AG04450 (cell line): ENCODE data around the gene CGB3. TPM values are rescaled to one million over a fixed set of nuclear protein-coding genes. Genes with fewer than 3 reads are reported as not detected.

Experiments used
- CTCF ChIA-PET: fragments of 300-600, 350-600 bp; formaldehyde crosslinking; extraction: SDS; loops from one replicate; lab custom pipeline; 2022; ENCODE audit warnings: antibody characterized with exemption, inconsistent platforms; lab: Charles Lee
- POLR2A ChIA-PET: fragments of 350-600 bp; formaldehyde crosslinking; extraction: SDS; loops from one replicate; lab custom pipeline; 2021; ENCODE audit warnings: antibody characterized with exemption, inconsistent platforms; lab: Yijun Ruan, JAX
- DNase-seq: peaks from one replicate; pipeline ENCODE4 v3.0.0-alpha.2; 2011; ENCODE audit warnings: low read depth, low spot score
- H3K27ac ChIP-seq: one replicate; pipeline ENCODE4 v1.5.1; 2012; ENCODE audit warnings: low read depth, low read length, control low read depth
- H3K27me3 ChIP-seq: one replicate; pipeline ENCODE4 v1.6.0; 2012; ENCODE audit warnings: low read length; ENCODE audit not compliant: control insufficient read depth, insufficient read depth
- H3K4me3 ChIP-seq: 2 replicates; pipeline ENCODE4 v1.5.1; 2011; ENCODE audit warnings: mild to moderate bottlenecking, low read depth, low read length, control low read depth
- H3K9me3 ChIP-seq: 2 replicates; pipeline ENCODE4 v1.5.1; 2012; ENCODE audit warnings: low read length; ENCODE audit not compliant: control insufficient read depth, insufficient read depth
- polyA plus RNA-seq: library from polyadenylated mRNA; depleted of rRNA; stranded (reverse); fragments of >200 nt; gene quantifications from 2 replicates; pipeline ENCODE4 v1.2.3, GENCODE V29; 2011
- TF ChIP-seq, protein P1 (sequence below): IDR thresholded peaks from 2 replicates; pipeline ENCODE4 v1.5.1; 2011; ENCODE audit warnings: low read depth, low read length, control low read depth, inconsistent platforms

CGB3 gene
- polyA plus RNA-seq, 1 experiment, result not detected

DNA sequence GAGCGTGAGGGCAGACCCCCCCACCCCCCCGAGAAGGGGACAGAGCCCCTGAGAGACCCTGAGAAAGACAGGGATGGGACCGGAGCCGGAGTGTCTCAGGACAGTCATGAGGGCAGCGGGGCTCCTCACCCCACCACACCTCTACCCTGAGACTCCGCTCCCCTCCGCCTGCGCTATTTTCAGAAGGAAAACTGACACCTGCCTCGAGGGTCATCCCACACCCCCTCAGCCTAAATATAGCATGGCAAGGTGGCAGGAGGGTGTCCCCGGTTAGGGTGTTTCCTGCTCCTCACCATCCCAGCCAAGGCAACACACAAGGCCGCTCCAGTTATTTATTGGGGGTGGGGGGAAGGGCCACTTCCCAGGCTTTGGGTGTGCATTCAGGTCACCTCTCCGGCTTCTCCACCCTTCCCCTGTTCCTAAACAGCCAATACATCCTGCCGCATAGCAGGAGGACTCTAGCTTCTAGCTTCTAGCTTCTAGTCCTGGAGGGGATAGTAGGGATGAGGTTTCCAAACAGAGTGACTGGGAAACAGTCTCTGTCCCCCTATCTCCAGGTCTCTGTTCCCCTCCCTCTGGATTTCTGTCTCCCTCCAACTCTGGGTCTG is 41.9 kb upstream of the CGB3 start:
- H3K27ac ChIP-seq, result no peak overlapping the region
- H3K27me3 ChIP-seq, result peaks cover 29% of the 10 kb centered on the region
- DNase-seq, result no peak
- CTCF ChIA-PET, result interaction anchor here (1.7 kb wide), 1 partner anchor 32 kb away, joined by 15 read pairs; no protein-coding TSS in a partner anchor
- POLR2A ChIA-PET, result interaction anchor here (0.7 kb wide), 1 partner anchor 102 kb away, joined by 4 read pairs; no protein-coding TSS in a partner anchor
- peaks cover 15% of the 10 kb centered on the region for H3K9me3 ChIP-seq
- TF ChIP-seq, protein P1, sequence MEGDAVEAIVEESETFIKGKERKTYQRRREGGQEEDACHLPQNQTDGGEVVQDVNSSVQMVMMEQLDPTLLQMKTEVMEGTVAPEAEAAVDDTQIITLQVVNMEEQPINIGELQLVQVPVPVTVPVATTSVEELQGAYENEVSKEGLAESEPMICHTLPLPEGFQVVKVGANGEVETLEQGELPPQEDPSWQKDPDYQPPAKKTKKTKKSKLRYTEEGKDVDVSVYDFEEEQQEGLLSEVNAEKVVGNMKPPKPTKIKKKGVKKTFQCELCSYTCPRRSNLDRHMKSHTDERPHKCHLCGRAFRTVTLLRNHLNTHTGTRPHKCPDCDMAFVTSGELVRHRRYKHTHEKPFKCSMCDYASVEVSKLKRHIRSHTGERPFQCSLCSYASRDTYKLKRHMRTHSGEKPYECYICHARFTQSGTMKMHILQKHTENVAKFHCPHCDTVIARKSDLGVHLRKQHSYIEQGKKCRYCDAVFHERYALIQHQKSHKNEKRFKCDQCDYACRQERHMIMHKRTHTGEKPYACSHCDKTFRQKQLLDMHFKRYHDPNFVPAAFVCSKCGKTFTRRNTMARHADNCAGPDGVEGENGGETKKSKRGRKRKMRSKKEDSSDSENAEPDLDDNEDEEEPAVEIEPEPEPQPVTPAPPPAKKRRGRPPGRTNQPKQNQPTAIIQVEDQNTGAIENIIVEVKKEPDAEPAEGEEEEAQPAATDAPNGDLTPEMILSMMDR, result no peak
- no peak overlapping the region for H3K4me3 ChIP-seq

DNA sequence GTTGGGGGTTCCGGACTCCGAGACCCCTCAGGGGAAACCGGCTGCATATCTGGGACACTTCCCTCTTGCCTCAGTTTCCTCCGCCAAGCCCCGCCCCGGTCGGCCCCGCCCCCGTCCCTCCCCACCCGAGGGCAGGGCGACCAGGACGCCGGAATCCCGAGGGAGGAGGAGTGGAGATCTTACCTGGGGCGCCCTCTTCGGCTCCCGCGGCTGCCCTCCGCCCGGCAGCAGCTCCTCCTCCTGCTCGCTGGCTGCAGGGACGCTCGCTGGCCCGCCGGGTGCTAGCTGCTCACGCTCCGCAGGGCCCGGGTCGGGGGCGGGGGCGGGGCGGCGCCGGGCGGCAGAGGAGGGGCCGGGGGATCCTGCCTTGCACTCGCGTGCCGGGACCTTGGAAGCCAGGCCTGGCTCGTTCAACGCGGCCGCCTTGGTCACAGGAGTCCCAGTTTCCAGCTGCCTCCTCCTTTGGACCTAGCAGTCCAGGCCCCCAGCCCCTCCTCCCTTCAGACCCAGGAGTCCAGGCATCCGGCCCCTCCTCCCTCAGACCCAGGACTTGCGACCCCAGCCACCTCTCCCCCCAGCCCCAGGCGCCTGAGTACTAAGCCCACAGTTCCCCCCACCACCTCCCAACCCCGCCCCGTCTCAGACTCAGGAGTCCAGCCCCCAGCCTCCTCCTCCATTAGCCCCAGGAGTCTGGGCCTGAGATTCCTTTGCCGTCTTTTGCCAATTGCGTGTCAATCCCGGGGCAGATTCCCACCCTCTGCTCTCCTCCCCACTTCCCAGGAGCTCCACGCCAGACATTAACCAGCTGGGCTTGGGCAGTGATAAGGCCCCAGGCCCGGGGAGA is 40.9 kb upstream of the CGB3 start, which contains the start of gene NTF4:
Gene NTF4, minus strand, starts transcription at position 51 of the 844 bp plus-strand sequence. CDS start 2,821 bp downstream, outside the sequence.
- Histone ChIP-seq H3K4me3 (peak within 1 kb of the TSS; percentile 45), H3K27me3 (peaks cover 26% of the 10 kb centered on the region), H3K9me3 (peaks cover 5% of the 10 kb centered on the region), H3K27ac (no peak within 1 kb of the TSS)
- CTCF ChIA-PET, result interaction anchor here (1.7 kb wide), 1 partner anchor 33 kb away, joined by 15 read pairs; no protein-coding TSS in a partner anchor
- DNase-seq, result no peak
- POLR2A ChIA-PET, result interaction anchor here (0.5 to 0.7 kb wide), 3 partner anchors 9 to 101 kb away, joined by 3 to 4 read pairs (median 3); no protein-coding TSS in a partner anchor
- TF ChIP-seq, protein P1, result no peak

DNA sequence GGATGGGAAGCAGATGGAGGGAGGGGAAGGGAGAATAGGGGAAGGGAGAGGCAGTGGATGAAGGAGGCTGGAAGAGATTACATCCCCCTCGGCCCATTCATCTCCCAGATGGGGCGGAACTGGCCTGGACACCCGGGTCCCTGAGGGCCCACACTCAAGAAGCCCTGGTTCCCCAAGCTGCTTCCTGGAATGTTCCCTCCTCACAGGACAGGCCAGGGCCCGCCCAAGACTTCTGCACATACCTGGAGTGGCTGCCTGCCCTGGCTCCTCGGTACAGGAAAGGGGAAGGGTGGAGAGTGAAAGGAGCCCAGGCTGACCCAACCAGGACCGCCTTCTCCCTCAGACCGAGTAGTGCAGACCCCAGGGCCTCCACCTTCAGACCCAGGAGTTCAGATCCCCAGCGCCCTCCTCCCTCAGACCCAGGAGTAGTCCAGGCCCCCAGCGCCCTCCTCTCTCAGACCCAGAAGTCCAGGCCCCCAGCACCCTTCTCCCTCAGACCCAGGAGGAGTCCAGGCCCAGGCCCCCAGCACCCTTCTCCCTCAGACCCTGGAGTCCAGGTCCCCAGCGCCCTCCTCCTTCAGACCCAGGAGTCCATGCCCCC is 40.0 kb upstream of the CGB3 start:
- Histone ChIP-seq H3K27me3 (peaks cover 26% of the 10 kb centered on the region), H3K9me3 (peaks cover 3% of the 10 kb centered on the region; the same call in 1 of the 2 replicates), H3K27ac (no peak overlapping the region), H3K4me3 (peak overlapping the region; percentile 45)
- no peak for DNase-seq
- CTCF ChIA-PET, result interaction anchor here (1.7 kb wide), 1 partner anchor 34 kb away, joined by 15 read pairs; no protein-coding TSS in a partner anchor
- TF ChIP-seq, protein P1, result no peak
- POLR2A ChIA-PET, result interaction anchor here (0.6 kb wide), 1 partner anchor 8 kb away, joined by 3 read pairs; no protein-coding TSS in a partner anchor

DNA sequence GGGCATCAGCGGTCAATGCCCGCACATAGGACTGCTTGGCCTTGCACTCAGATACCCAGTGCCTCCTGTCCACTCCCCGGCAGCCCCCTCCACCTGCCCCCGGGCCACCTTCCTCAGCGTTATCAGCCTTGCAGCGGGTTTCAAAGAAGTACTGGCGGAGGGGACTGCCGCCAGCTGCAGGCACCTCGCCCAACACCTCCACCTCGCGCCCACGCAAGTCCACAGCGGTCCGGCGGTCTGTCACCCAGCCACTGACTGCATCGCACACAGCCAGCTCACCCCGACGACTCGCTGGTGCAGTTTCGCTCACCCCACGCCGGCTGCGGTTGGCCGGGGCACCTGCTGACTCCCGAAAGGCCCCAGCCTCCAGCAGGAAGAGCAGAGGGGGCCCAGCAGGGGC is 37.3 kb upstream of the CGB3 start:
- Histone ChIP-seq H3K27ac (no peak overlapping the region), H3K4me3 (no peak overlapping the region), H3K9me3 (no peaks in the 10 kb centered on the region; the same call in 1 of the 2 replicates), H3K27me3 (peaks cover 20% of the 10 kb centered on the region)
- POLR2A ChIA-PET, result no interaction called here
- TF ChIP-seq, protein P1, result no peak
- CTCF ChIA-PET, result no interaction called here
- no peak for DNase-seq
